ENCODE data around the gene NTN1.

NTN1 gene

DNA sequence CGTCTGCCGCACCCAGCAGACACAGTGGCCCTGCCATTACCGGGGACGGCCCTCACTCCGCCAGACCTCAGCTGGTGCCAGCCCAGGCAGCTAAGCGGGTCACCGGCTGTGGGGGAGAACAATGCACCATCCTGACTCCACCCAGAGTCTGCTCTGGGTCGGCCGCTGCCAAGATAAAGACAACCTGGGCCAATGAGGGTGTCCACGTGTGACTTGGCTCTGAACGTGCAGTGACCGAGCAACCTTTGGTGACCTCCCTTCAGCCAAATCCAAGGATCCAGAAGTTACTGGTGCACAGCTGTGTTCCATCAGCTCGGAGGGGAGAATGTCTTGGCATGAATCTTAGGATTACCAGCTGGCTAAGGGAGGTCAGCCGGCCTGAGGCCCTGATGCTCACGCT lies 155.9 kb downstream of the NTN1 start:
- DNase-seq (ENCODE audit: low spot score), result no peak
- TF ChIP-seq, protein P1, sequence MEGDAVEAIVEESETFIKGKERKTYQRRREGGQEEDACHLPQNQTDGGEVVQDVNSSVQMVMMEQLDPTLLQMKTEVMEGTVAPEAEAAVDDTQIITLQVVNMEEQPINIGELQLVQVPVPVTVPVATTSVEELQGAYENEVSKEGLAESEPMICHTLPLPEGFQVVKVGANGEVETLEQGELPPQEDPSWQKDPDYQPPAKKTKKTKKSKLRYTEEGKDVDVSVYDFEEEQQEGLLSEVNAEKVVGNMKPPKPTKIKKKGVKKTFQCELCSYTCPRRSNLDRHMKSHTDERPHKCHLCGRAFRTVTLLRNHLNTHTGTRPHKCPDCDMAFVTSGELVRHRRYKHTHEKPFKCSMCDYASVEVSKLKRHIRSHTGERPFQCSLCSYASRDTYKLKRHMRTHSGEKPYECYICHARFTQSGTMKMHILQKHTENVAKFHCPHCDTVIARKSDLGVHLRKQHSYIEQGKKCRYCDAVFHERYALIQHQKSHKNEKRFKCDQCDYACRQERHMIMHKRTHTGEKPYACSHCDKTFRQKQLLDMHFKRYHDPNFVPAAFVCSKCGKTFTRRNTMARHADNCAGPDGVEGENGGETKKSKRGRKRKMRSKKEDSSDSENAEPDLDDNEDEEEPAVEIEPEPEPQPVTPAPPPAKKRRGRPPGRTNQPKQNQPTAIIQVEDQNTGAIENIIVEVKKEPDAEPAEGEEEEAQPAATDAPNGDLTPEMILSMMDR (IDR thresholded peaks at IDR 0.05; ENCODE audit: extremely low read depth, missing control alignments), result no peak

DNA sequence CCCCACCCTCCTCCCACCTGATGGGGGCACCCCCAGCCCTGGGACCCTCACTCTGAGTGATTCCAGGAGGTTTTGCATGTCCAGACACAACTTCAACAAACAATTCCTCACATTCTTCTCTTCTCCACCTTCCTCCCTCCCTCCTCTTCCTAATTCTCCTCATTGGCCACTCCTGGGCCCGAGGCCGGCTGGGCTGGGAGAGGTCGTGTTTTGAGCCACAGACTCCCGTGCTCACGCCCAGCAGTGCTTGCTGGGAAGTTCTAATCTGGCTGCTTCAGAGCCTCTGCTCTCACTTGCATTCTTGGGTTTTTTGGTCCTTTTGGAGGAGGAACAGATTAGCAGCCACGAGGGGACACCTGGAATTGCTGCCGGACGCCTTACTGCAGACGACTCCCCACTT lies 157.0 kb downstream of the NTN1 start:
- no peak for DNase-seq (ENCODE audit: low spot score)
- TF ChIP-seq, protein P1 (IDR thresholded peaks at IDR 0.05; ENCODE audit: extremely low read depth, missing control alignments), result no peak

DNA sequence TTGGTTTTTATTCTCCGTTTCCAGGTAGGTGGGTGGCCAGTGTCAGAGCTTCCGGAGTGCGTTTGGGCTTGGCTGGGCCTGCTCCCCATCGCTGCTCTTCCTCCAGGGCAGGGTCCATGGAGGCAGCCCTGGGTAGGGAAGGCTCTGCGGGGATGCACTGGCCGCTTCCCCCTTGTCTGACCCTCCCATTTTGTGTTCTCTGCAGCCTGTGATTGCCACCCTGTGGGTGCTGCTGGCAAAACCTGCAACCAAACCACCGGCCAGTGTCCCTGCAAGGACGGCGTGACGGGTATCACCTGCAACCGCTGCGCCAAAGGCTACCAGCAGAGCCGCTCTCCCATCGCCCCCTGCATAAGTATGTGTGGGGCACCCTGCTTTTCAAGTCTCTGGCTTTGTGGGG lies 158.3 kb downstream of the NTN1 start:
- DNase-seq (ENCODE audit: low spot score), result no peak
- TF ChIP-seq, protein P1 (IDR thresholded peaks at IDR 0.05; ENCODE audit: extremely low read depth, missing control alignments), result no peak

DNA sequence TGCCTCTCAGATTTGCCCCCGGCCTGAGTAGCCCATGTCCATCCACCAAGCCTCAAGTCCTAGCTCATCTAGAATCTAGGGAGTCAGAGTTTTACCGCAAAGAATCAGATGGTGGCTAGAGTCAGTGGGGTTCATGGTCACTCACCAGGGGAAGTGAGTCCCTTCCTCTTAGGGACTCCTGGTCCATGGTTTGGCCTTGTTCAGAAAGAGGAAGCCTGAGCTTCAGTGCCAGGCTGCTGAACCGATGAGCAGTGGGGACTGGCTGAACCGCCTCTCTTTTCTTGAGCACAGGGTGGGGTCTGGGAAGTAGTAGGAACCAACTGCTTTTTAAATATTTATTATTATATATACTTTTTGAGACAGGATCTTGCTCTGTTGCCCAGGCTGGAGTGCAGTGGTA lies 160.3 kb downstream of the NTN1 start:
- DNase-seq (ENCODE audit: low spot score), result no peak
- TF ChIP-seq, protein P1 (IDR thresholded peaks at IDR 0.05; ENCODE audit: extremely low read depth, missing control alignments), result no peak

DNA sequence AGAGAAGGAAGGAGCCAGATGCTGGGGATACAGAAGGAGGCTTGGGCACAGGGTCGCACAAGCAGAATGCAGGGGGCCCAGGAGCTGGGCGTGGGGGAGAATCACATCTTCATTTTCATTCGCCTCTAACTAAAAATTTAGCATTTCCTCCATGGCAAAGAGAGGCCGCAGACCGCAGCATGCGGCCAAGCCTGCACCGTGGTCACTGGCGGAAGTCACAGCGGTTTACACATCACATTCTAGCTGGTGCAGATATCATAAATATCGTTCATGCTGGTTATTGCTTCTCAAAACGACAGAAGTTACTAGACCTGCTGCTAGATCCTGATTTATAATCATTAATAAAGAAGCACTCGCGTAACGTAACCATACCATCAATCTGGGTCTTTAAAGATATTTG lies 162.0 kb downstream of the NTN1 start:
- TF ChIP-seq, protein P1 (IDR thresholded peaks at IDR 0.05; ENCODE audit: extremely low read depth, missing control alignments), result no peak
- DNase-seq (ENCODE audit: low spot score), result no peak

DNA sequence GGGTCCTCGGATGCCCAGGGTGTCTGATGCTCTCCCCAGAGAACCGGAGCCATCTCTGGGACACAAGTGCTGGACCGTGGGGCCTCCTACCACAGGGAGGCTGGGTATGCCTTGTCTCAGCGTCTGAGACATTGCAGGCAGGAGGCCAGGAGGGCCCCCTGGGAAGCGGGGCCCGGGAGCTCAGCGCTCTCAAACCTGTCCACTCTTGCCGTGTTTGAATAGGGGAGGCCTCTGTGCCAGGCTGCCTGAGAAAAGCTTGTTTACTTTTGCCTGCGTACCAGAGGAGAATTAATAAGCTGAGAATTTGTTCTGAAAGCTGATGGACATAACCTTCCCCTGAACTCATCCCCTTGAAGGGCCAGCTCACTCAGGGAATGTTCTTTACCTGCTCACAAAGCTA lies 163.8 kb downstream of the NTN1 start:
- TF ChIP-seq, protein P1 (IDR thresholded peaks at IDR 0.05; ENCODE audit: extremely low read depth, missing control alignments), result no peak

DNA sequence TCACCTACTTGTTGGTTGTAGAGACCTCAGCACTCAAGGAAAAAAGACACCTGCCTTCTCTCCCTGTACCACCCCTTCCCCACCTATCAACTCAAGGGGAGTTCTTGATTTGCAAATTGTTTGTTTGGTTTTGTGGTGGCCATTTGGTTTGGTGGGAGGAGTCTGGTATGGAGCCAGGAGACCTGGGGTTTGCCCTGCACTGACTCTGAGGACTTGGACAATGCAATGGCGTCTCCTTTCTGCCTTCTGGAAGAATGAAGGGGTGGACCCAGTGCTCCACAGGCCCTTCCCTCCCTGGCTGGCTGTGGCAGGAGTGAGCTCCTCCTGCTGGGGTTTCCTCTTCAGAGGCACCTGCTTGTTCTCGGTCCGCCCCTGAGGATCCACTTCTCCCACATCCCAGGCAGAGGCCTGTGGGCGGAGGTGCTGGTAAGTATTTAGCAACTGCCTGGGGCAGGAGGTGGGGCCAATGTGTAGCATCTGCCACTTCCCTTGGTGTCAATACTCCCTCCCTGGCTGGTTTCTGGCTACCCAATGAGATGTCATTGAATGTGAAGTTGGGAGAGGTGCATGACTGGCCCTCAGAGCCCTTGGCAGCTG lies 164.5 kb downstream of the NTN1 start:
- TF ChIP-seq, protein P1 (IDR thresholded peaks at IDR 0.05; ENCODE audit: extremely low read depth, missing control alignments), result no peak
- no peak for DNase-seq (ENCODE audit: low spot score)

More for the DNA sequence above, 163.8 kb downstream of the NTN1 start:
- no peak for DNase-seq (ENCODE audit: low spot score)

All from GM20000 (cell line).